ENCODE results near the gene GGACT. TPM values are rescaled to one million over a fixed set of nuclear protein-coding genes. Genes with fewer than 3 reads are reported as not detected.

Gene GGACT
- polyA plus RNA-seq, 1 donor from 2014 or later = 1.7 TPM

DNA sequence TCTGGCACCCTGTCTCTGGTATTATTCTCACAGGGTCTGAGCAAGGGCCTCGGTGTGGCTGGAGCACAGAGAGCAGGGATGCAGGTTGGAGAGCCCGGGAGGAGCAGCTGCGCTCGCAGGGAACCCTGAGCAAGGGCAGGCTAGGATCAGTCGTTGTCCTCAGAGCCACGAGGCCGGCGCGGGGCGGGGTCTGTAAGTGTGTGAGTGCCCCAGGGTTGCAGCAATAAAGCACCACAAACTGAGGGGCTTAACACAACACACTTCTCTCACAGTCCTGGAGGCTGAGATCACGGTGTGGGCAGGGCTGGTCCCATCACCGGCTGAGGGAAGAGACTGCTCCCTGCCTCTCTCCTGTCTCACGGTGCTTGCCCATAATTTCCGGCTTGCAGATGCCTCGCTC is 38.5 kb upstream of the GGACT start:
- no peak overlapping the region for H3K4me3 ChIP-seq (ENCODE audit: low read length)
- H3K4me2 ChIP-seq (ENCODE audit: low read length) = no peak overlapping the region
- no peaks in the 10 kb centered on the region for H3K27me3 ChIP-seq (ENCODE audit: insufficient read depth, low read depth, low read length)
- H3K9ac ChIP-seq (ENCODE audit: low read length) = no peak overlapping the region
- no peak for TF ChIP-seq RAD21 (conservative IDR thresholded peaks at IDR 0.05)
- TF ChIP-seq MXI1 (conservative IDR thresholded peaks at IDR 0.05; ENCODE audit: poor library complexity, severe bottlenecking) = no peak
- no peak for TF ChIP-seq EZH2 (IDR thresholded peaks at IDR 0.05; ENCODE audit: borderline replicate concordance, insufficient read depth, low read length, poor library complexity, severe bottlenecking)
- TF ChIP-seq TAF1 (IDR thresholded peaks at IDR 0.05; ENCODE audit: low read depth) = no peak
- TF ChIP-seq POLR2AphosphoS5 (IDR thresholded peaks at IDR 0.05) = no peak
- no peak for TF ChIP-seq EP300 (conservative IDR thresholded peaks at IDR 0.05; ENCODE audit: poor library complexity, severe bottlenecking)
- no peak for TF ChIP-seq SMC3 (conservative IDR thresholded peaks at IDR 0.05; ENCODE audit: poor library complexity)
- TF ChIP-seq REST (IDR thresholded peaks at IDR 0.05; ENCODE audit: borderline replicate concordance) = no peak
- TF ChIP-seq CTCF (IDR thresholded peaks at IDR 0.05; ENCODE audit: poor library complexity, severe bottlenecking) = no peak
- peaks cover 5% of the 10 kb centered on the region for H3K36me3 ChIP-seq (ENCODE audit: insufficient read depth, low read length)
- H3K79me2 ChIP-seq (replicated peaks; ENCODE audit: insufficient read depth, low read length) = no peaks in the 10 kb centered on the region
- no peaks in the 10 kb centered on the region for H3K9me2 ChIP-seq (ENCODE audit: insufficient read depth, low read length)
- H2AFZ ChIP-seq (ENCODE audit: low read depth, low read length) = no peak overlapping the region
- H4K20me1 ChIP-seq (ENCODE audit: insufficient read depth) = no peaks in the 10 kb centered on the region
- no peaks in the 10 kb centered on the region for H3F3A ChIP-seq (ENCODE audit: insufficient read depth, low read length, poor library complexity, severe bottlenecking)
- no peak overlapping the region for H3K27ac ChIP-seq (ENCODE audit: low read length)
- H3K9me3 ChIP-seq (ENCODE audit: low read length) = no peaks in the 10 kb centered on the region

DNA sequence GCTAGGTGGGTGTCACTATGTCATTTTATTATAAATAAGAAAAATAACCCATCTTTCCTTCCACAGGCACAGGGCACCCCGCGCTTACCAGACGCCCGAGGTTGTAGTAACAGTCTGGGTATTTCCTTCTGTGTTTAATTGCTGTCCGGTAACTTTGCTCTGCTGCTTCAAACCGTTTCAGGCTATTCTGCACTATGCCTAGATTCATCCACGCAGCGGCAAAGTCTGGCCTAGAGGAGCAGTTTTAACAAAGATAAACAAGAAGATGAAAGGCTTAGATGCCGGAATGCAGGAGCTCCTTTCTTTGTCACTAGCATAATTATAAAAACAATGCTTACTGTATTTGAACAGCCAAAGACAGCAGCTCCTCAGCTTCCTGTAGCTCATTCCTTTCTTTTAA is 36.9 kb upstream of the GGACT start:
- Histone ChIP-seq H3K79me2 (replicated peaks; ENCODE audit: insufficient read depth, low read length) (no peaks in the 10 kb centered on the region), H3K27me3 (ENCODE audit: insufficient read depth, low read depth, low read length) (no peaks in the 10 kb centered on the region), H3K9me3 (ENCODE audit: low read length) (no peaks in the 10 kb centered on the region), H3F3A (ENCODE audit: insufficient read depth, low read length, poor library complexity, severe bottlenecking) (no peaks in the 10 kb centered on the region), H3K36me3 (ENCODE audit: insufficient read depth, low read length) (peaks cover 9% of the 10 kb centered on the region), H4K20me1 (ENCODE audit: insufficient read depth) (no peaks in the 10 kb centered on the region), H3K9me2 (ENCODE audit: insufficient read depth, low read length) (no peaks in the 10 kb centered on the region), H3K27ac (ENCODE audit: low read length) (no peak overlapping the region), H2AFZ (ENCODE audit: low read depth, low read length) (no peak overlapping the region), H3K9ac (ENCODE audit: low read length) (no peak overlapping the region), H3K4me2 (ENCODE audit: low read length) (no peak overlapping the region), H3K4me3 (ENCODE audit: low read length) (no peak overlapping the region)
- TF ChIP-seq SMC3 (conservative IDR thresholded peaks at IDR 0.05; ENCODE audit: poor library complexity) = no peak
- TF ChIP-seq EP300 (conservative IDR thresholded peaks at IDR 0.05; ENCODE audit: poor library complexity, severe bottlenecking) = no peak
- no peak for TF ChIP-seq TAF1 (IDR thresholded peaks at IDR 0.05; ENCODE audit: low read depth)
- no peak for TF ChIP-seq CTCF (IDR thresholded peaks at IDR 0.05; ENCODE audit: poor library complexity, severe bottlenecking)
- no peak for TF ChIP-seq REST (IDR thresholded peaks at IDR 0.05; ENCODE audit: borderline replicate concordance)
- TF ChIP-seq EZH2 (IDR thresholded peaks at IDR 0.05; ENCODE audit: borderline replicate concordance, insufficient read depth, low read length, poor library complexity, severe bottlenecking) = no peak
- TF ChIP-seq RAD21 (conservative IDR thresholded peaks at IDR 0.05) = no peak
- TF ChIP-seq MXI1 (conservative IDR thresholded peaks at IDR 0.05; ENCODE audit: poor library complexity, severe bottlenecking) = no peak

Data from neural cell (in vitro differentiated cells).